Neural progenitor cell (in vitro differentiated cells): ENCODE results near the gene DACH1.

ENCODE experiments used
- EZH2 ChIP-seq: fragments of 200-600 bp; sonication (generic); IDR thresholded peaks from 2 replicates; pipeline ENCODE4 v1.6.1; 2017; ENCODE audit warnings: antibody characterized with exemption, mild to moderate bottlenecking, moderate library complexity
- EZH2phosphoT487 ChIP-seq: fragments of 200-600 bp; sonication (generic); IDR thresholded peaks from 2 replicates; pipeline ENCODE4 v1.6.1; 2017; ENCODE audit warnings: antibody characterized with exemption
- TF ChIP-seq, protein P1 (sequence below): fragments of 200-600 bp; sonication (generic); IDR thresholded peaks from 2 replicates; pipeline ENCODE4 v1.5.1; 2017; ENCODE audit warnings: antibody characterized with exemption, mild to moderate bottlenecking

DNA sequence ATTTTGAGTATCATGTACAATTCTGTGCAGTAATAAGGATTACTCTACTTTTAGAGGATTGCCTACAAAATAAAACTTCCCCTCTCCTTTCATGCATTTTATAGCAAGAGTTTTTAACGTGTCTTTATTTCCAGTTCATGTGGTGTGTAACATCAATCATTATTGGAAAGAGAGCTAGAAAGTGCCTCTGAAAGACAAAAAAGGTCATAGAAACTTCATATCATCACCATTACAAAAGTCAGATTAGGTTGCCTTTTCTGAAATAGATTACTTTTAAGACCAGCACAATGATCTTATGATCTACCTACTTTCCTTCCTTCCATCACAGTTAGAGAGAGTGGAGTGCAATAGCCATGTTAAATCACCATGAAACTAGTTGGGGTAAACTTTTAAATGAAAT, 12.6 kb downstream of the DACH1 start:
- TF ChIP-seq, protein P1, sequence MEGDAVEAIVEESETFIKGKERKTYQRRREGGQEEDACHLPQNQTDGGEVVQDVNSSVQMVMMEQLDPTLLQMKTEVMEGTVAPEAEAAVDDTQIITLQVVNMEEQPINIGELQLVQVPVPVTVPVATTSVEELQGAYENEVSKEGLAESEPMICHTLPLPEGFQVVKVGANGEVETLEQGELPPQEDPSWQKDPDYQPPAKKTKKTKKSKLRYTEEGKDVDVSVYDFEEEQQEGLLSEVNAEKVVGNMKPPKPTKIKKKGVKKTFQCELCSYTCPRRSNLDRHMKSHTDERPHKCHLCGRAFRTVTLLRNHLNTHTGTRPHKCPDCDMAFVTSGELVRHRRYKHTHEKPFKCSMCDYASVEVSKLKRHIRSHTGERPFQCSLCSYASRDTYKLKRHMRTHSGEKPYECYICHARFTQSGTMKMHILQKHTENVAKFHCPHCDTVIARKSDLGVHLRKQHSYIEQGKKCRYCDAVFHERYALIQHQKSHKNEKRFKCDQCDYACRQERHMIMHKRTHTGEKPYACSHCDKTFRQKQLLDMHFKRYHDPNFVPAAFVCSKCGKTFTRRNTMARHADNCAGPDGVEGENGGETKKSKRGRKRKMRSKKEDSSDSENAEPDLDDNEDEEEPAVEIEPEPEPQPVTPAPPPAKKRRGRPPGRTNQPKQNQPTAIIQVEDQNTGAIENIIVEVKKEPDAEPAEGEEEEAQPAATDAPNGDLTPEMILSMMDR, result no peak
- TF ChIP-seq EZH2, result no peak
- no peak for TF ChIP-seq EZH2phosphoT487
